ENCODE measurements around the gene ADH1C. TPM values are rescaled to one million over a fixed set of nuclear protein-coding genes. Genes with fewer than 3 reads are reported as not detected.

The ADH1C gene
- total RNA-seq, 1 experiment from 2014 or later, result not detected

DNA sequence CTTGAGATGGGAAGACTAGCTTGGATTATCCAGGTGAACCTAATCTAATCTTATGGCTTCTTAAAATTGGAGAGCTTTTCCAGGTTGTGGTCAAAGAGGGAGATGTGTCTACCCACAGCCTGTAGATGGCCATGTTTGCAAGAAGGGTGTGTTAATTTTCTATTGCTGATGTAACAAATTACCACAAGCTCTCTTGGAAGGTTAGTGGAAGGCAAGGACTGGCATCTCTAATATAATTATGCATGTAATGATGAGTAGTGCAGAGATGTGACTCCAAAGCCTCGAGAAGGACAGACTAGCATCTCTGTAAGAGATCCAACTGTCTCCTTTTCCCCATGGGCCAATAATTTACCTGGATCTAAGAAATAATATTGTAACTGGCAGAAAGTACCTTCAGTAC lies 28.2 kb downstream of the ADH1C start:
- H3K36me3 Mint-ChIP-seq (ENCODE audit: insufficient read depth in 1 of 3, low read depth in 3 of 3), result peaks cover 0 to 11% (median 3%) of the 10 kb centered on the region in 3 experiments; a peak in 6 of 7 replicates
- no peak overlapping the region for H2BK20ac ChIP-seq (ENCODE audit: low read depth, low read length, poor library complexity, severe bottlenecking)
- no CpG with 5 or more reads among the region's 1 CpG for WGBS (ENCODE audit: extremely low coverage, insufficient read length, low lambda C conversion rate)
- no peak overlapping the region for H3K56ac ChIP-seq (ENCODE audit: insufficient read length, low read depth, low read length)
- H3K27me3 ChIP-seq (ENCODE audit: insufficient read depth, low read length), result no peaks in the 10 kb centered on the region
- H3K9me3 Mint-ChIP-seq, result peaks cover 15 to 16% of the 10 kb centered on the region in 2 experiments
- no peaks in the 10 kb centered on the region for H3K79me2 ChIP-seq (ENCODE audit: insufficient read depth, low read length)
- H3K4me3 Mint-ChIP-seq, result no peak overlapping the region
- no peak overlapping the region for H4K91ac ChIP-seq (ENCODE audit: insufficient read length, low read depth, low read length)
- no peak overlapping the region for H2BK15ac ChIP-seq (ENCODE audit: low read depth, low read length)
- no peak overlapping the region for H4K8ac ChIP-seq (replicated peaks; ENCODE audit: insufficient read length, low read depth, low read length)
- no peak overlapping the region for H3K4ac ChIP-seq (ENCODE audit: low read depth, low read length)
- no peak overlapping the region for H2BK120ac ChIP-seq (ENCODE audit: low read depth, low read length, poor library complexity, severe bottlenecking)
- peaks cover 7 to 10% of the 10 kb centered on the region in 2 experiments for H3K4me1 Mint-ChIP-seq
- H3K23ac ChIP-seq (ENCODE audit: insufficient read length, low read depth, low read length), result no peak overlapping the region
- H4K5ac ChIP-seq (ENCODE audit: insufficient read length, low read depth, low read length), result no peak overlapping the region
- H4K20me1 ChIP-seq (ENCODE audit: control insufficient read depth, insufficient read depth, insufficient read length), result no peaks in the 10 kb centered on the region
- no peak overlapping the region for H3K18ac ChIP-seq (ENCODE audit: insufficient read length, low read depth, low read length)
- no peak overlapping the region for H2BK5ac ChIP-seq (ENCODE audit: insufficient read length, low read length)
- TF ChIP-seq, protein P1, sequence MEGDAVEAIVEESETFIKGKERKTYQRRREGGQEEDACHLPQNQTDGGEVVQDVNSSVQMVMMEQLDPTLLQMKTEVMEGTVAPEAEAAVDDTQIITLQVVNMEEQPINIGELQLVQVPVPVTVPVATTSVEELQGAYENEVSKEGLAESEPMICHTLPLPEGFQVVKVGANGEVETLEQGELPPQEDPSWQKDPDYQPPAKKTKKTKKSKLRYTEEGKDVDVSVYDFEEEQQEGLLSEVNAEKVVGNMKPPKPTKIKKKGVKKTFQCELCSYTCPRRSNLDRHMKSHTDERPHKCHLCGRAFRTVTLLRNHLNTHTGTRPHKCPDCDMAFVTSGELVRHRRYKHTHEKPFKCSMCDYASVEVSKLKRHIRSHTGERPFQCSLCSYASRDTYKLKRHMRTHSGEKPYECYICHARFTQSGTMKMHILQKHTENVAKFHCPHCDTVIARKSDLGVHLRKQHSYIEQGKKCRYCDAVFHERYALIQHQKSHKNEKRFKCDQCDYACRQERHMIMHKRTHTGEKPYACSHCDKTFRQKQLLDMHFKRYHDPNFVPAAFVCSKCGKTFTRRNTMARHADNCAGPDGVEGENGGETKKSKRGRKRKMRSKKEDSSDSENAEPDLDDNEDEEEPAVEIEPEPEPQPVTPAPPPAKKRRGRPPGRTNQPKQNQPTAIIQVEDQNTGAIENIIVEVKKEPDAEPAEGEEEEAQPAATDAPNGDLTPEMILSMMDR (conservative IDR thresholded peaks at IDR 0.05), result no peak
- no peak overlapping the region for H2AFZ ChIP-seq (ENCODE audit: low read length)
- no peak overlapping the region for H2BK12ac ChIP-seq (ENCODE audit: insufficient read length, low read depth, low read length)
- no peaks in the 10 kb centered on the region for H3K23me2 ChIP-seq (ENCODE audit: insufficient read length, low read depth, low read length, poor library complexity, severe bottlenecking)
- no peaks in the 10 kb centered on the region for H3K27me3 Mint-ChIP-seq (ENCODE audit: low read depth)
- H3K4me1 ChIP-seq (ENCODE audit: insufficient read depth, low read length), result no peaks in the 10 kb centered on the region; the same call in 1 of the 2 replicates
- DNase-seq, result no peak
- H2AK5ac ChIP-seq (ENCODE audit: insufficient read length, low read length), result no peak overlapping the region
- H3K9me3 ChIP-seq (ENCODE audit: control insufficient read depth, low read depth, low read length), result no peaks in the 10 kb centered on the region
- H3K14ac ChIP-seq (ENCODE audit: insufficient read depth, low read length), result no peak overlapping the region
- no peak overlapping the region for H3K4me2 ChIP-seq (ENCODE audit: insufficient read depth, insufficient read length, low read length)
- H3K27ac ChIP-seq (ENCODE audit: insufficient read length, low read depth, low read length), result no peak overlapping the region
- no peak overlapping the region for H3K9ac ChIP-seq (ENCODE audit: extremely low read depth, insufficient read length, low read length)
- no peak overlapping the region for H3K27ac Mint-ChIP-seq
- no peaks in the 10 kb centered on the region for H3K79me1 ChIP-seq (ENCODE audit: insufficient read depth, low read depth, low read length, poor library complexity, severe bottlenecking)
- H3T11ph ChIP-seq (ENCODE audit: low read length), result no peak overlapping the region
